GM18508 (cell line): ENCODE results near the gene SLC28A2.
"Not testable (repeated sequence)": the region's sequence is repeated elsewhere in the genome, so short reads cannot be mapped to it uniquely, and the experiment has no call there.

ENCODE experiments used
- ATAC-seq: cut with Tn5 transposase; IDR thresholded peaks from one replicate; pipeline ENCODE4 v1.9.1; 2021; ENCODE audit warnings: moderate number of reproducible peaks; ENCODE audit not compliant: insufficient read depth, unreplicated experiment

The SLC28A2 gene

DNA sequence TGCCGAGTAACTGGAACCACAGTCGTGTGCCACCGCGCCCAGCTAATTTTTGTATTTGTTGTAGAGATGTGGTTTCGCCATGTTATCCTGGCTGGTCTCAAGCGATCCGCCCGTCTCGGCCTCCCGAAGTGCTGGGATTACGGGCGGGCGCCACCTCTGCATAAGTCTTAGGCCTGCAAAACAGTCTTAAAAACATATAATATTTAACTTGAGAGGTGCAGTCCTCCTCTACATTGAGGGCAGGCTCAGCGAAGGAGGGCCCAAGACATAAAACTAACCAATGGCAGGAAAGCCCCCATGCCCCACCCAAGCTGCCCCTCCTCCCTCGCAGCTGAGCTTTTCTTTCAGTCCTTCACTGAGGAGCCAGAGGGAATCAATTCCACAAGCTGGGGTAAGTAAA is at the start of gene SLC28A2:
Gene SLC28A2, plus strand, starts transcription at position 347 of the 400 bp plus-strand sequence. CDS start 982 bp downstream, outside the sequence.
- ATAC-seq: no peak

DNA sequence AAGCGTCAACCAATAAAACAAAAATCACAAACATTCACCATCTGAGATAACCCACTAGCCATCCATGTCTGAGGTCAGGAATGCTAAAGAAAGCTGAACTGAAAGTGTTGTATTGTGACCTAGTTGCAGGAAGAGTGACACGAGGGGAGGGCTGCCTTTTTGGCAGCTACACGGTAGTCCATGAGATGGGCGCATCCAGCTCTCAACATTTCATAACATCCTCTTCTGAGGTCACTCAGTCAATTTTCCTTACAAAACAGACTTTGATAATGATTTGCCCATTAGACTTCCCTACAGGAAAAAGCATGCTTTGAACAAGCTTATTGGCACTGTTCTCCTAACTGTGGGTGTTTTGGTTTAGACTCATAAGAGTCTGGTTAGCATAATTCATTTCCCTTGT is 48.9 kb upstream of the SLC28A2 start:
- ATAC-seq: no peak

DNA sequence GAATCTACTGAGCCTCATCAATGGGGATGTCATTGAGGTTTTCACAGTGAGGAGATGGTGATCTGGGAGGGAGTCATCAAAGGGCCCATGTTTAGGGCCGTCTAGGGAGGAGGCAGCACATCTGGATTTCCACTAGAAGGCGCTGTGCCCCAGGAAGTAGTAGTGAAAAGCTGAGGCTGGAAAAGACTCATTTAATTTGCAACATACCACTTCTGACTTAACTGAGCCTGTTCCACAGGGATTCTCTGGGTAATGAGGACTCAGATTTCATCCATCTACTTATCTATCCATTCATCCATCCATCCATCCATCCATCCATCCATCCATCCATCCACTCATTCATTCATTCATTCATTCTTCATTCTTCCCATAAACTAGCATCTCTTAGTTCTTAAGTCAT is 46.8 kb upstream of the SLC28A2 start:
- no peak for ATAC-seq

DNA sequence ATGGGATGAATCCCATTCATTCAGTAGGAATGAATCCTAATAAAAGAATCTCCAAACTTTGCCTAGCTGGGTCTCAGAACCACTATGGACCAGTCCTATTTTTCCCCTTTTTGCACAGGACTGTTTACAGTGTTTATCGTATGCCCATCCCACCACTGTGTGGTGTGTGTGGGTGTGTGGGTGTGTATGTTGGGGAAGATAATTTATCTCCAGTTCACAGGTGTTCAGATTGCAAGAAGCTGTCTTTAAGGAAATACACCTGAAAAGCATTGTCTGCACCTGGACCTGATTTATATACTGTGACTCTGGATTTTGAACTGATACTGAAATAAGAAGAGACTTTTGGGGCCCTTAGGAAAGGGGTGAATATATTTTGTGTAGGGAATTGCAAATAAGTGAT is 39.5 kb upstream of the SLC28A2 start:
- ATAC-seq: no peak

GRCh38 chr15:45221053-45221599 is 30.9 kb upstream of the SLC28A2 start:
- no peak for ATAC-seq

- ATAC-seq: no peak
These were observed 30.1 kb upstream of the SLC28A2 start for GRCh38 chr15:45221967-45222366.

DNA sequence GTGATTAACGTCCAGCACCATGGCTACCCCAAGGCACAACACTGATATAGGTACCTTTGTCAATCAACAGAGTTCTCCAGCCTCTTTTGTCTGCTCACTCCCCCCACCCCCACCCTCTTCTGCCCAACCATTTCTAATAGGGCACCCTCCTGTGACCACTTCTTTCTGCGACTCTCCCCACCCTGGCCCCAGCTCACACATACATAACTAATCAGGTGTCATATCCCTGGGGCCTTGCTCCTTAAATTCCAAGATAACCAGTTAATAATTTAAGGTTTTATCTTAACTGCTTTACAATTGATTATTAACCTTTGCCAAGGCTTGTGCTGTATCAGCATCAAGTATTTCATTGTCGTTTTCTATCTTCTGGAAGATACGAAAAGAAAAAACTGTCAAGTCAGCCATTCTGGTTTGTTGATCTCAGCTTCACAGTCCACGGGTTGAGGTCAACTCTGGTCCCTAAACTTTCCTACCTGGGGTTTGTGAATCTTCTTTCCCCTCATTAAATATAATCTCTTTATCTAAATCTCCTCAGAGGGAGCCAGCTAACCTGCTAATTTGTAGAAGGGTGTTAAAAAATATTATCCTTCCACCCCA is 27.3 kb upstream of the SLC28A2 start:
- ATAC-seq: no peak

DNA sequence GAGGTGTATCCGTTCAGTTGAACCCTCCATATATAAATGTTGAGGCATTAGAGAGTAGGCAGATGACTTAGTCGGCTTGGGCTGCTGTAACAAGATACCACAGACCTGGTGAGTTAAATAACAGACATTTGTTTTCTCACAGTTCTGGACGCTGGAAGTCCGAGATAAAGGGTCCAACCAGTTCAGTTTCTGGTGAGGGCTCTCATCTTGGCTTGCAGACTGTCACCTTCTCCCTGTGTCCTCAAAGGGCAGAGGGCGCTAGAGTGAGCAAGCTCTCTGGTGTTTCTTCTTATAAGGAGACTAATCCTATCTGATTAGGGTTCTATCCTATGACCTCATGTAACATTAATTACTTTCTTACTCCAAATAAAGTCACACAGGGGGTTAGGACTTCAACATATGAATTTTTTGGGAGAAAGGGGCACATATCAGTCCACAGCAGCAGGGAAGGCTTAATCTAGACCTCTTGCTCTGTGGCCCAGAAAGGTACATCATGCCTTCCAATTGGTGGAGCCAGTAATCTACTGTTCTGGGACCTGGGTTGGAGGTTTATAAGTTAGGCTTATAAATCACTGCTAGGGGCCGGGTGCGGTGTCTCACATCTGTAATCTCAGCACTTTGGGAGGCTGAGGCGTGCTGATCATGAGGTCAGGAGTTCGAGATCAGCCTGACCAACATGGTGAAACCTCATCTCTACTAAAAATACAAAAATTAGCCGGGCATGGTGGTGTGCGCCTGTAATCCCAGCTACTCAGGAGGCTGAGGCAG is 26.3 kb upstream of the SLC28A2 start:
- no peak for ATAC-seq

DNA sequence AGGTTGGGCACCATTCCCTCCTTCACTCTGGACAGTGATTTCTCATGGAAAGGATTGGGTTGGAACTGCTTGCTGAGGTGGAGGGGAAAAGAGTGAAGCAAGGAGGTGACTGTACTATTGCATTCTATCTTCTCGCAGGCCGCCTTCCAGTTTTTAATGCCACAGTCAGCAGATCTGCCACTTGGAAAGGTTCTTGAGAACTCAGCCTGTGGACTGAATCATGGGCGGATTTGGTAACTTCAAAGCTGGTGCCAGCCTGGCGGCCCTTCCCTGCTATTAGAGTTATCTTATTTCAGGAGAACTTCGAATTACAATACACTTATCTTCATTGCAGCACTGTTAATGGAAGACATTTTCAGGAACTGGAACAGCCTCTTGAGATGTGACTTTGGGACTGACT is 23.1 kb upstream of the SLC28A2 start:
- no peak for ATAC-seq

GRCh38 chr15:45230245-45230965 is 21.6 kb upstream of the SLC28A2 start:
- ATAC-seq: no peak

GRCh38 chr15:45231132-45231531 is 20.9 kb upstream of the SLC28A2 start:
- no peak for ATAC-seq

DNA sequence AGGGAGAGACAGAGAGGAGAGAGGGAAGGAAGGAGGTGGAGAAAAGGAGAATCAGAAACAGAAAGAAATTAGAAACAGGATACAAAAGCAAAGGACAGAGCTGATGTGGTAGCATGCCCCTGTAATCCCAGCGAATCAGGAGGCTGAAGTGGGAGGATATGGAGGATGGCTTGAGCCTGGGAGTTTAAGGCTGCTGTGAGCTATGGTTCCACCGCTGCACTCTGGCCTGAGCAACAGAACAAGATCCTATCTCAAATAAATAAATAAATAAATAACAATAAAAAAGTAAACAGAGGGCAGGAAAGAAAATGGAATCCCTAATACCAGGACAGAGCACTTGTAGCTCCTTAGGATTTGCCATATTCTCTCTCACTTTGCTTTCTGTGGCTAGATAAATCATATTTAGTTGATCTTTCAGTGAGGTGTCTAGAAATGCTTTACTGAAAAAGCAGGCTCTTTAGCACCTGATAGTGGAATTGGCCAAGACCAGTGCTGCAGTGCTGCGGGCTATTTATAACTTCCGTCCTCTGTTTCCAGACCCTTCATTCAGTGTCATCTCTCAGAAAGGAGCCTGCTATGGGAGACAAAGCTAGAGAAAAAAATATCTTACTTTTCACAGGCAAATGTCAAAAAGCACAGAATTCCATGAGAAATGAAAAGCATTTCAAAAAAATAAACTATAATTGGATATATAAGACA is 20.0 kb upstream of the SLC28A2 start:
- ATAC-seq: no peak

GRCh38 chr15:45234562-45235235 is 17.3 kb upstream of the SLC28A2 start:
- ATAC-seq: no peak

DNA sequence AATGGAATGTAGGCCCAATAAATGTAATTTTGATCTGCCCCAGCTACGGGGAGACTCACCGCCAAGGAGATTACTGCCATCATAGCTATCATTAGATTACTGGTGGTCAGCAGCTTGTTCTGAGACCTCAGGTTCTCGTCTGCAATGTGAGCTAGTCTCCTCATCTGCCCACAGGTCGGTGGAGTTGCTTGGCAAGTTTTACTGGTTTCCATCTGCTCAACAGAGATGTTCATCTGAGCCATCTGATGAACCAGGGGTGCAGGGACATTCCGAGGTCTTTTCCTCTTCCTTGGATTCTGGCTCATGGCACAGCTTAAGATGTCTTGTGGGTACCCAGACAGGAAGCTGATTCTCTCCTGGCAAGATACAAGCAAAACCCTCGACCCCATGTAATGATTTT is 15.2 kb upstream of the SLC28A2 start:
- ATAC-seq: not testable (repeated sequence)

DNA sequence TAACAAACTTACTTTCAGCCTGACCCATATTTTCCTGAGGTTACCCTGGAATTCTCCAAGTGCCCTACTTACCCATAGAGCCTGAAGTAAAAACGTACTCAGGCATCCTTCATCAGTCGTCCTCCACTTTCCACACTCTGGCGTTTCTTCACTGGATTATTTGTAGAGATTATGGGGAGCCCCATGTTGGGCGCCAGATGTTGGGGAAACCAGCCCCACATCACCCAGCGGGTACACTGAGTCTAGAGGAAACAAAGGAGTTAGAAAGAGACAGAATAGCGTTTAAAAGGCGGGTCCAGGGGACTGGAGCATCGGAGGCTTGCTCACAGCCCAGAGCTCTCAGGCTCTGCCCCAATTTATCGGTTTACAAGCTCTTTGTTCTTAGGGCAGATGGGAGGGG is 9.7 kb upstream of the SLC28A2 start:
- ATAC-seq: no peak

GRCh38 chr15:45249125-45249780 is 2.8 kb upstream of the SLC28A2 start:
- ATAC-seq: no peak

GRCh38 chr15:45253330-45253729 is 1.3 kb downstream of the SLC28A2 start:
- ATAC-seq: no peak

DNA sequence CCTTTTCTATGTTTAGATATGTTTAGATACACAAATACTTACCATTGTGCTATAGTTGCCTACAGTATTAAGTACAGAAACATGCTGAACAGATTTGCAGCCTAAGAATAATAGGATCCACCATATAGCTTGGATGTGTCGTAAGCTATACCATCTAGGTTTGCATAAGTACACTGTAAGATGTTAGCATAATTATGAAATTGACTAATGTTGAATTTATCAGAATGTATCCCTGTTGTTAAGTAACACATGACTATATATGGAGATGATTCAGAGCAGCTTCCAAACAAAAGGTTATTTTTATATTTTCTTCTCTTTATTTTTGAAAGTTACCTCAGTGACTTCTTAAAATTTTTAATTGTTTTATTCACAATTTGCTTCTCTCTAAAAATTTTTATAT is 2.4 kb downstream of the SLC28A2 start:
- ATAC-seq: no peak

DNA sequence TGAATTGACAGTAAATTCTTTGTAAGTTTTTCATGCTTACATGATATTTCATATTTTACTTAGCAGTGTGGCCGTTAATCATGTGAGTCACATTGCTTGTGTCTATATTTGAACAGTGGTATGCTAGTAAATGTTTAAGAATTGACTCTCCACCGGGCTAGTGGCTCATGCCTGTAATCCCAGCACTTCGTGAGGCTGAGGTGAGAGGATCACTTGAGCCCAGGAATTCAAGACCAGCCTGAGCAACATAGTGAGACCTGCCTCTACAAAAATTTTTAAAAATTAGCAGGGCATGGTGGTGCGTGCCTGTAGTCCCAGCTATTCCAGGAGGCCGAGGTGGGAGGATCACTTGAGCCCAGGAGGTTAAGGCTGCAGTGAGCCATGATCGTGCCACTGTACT is 2.8 kb downstream of the SLC28A2 start:
- ATAC-seq: not testable (repeated sequence)
